ENCODE data around the gene POU2AF3.

Gene POU2AF3

DNA sequence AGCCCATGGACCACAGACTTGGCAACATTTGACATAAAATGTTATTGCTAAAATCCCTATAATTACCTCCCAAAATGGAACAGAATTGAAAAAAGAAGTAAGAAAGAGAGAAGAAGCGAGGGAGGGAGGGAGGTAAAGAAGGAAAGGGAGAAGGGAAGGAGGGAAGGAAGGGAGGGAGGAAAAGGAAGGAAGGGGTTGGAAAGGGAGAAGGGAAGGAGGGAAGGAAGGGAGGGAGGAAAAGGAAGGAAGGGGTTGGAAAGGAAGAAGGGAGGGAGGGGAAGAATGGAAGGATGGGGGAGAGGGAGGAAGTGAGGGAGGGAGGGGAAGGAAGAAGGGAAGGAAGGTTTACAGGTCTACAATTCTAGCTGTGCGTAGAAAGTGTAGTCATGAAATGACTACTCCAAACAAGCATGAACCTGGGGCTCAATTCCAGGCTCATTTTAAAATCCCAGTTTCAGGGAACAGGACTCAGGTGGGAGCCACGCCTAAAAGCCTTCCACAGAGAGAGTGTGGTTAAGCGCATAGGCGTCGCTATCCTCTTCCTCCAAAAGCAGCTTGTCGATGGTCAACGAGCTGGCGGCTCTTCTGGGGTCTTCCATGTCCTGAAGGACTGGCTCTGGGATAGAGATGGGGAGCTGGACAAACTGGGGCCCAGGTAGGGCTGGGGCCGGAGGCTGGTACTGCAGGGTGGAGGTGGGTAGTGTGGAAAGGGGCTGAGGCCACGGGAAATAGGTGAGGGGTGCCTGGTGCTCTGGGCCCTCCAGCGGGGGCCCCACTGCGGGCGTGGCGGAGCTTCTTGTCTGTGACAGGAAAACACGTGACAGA is 55.6 kb downstream of the POU2AF3 start:
- no peak for DNase-seq

DNA sequence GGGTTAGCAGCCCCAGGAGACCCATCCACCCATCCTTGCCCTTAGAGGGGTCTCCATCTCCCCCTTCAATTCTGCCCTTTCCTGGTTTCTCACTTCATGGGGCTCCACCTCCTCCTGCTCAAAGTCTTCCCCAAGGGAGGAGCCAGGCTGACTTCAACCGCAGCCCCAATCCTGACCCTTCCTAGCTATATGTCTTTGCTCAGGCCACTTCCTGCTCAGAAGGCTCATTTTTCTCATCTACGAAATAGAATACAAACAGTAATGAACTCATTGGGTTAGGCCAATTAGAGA is 56.2 kb downstream of the POU2AF3 start:
- DNase-seq: no peak

DNA sequence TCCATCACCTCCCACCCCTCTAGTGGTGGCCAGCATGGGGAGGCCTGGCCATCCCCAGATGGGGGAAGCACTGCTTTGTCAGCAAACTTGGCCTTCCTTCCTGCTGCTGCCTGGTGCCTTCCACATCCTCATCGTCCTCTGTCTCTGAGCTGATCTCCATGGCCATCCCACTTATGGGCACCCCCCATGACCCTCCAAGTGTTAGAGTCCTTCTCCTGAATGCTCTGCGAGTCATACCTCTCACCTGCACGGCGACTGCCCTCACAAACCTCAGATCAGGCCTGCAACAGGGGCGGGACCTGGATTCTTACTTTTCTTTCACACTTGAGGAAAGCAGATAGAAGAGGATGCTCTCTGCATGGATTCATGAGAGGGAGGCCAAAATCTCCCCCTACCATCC is 56.8 kb downstream of the POU2AF3 start:
- DNase-seq: no peak

DNA sequence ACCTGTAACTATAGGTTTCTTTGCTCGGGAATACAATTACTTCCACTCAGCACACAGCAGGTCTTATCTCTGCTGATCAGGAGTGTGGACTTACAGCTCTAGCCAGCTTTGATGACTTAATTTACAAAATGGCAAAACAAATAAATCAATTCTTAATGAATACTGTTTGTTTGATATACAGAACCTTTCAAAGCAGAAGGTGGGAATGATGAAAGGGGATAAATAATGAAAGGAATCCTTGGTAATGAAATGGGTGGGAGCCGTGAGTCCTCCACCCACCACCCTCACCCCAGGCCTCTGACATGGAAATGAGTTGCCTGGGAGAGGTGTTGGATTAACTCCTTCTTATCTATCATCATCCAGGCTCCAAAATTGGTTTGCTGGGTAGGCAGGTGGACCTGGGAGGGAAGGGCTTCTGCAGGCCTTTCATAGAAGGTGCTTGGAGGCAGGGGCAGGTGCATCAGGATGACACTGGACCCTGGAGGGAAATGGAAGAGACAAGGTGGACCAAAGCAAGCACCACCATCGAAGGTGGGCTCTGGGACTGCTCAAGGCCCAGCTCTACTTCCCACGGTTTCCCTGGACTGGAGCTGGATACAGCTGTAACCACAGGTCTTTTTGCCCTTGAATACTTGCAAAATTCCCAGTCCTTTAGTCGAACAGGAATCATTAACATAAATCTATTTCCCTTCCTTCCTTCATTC is 57.8 kb downstream of the POU2AF3 start:
- no peak for DNase-seq

DNA sequence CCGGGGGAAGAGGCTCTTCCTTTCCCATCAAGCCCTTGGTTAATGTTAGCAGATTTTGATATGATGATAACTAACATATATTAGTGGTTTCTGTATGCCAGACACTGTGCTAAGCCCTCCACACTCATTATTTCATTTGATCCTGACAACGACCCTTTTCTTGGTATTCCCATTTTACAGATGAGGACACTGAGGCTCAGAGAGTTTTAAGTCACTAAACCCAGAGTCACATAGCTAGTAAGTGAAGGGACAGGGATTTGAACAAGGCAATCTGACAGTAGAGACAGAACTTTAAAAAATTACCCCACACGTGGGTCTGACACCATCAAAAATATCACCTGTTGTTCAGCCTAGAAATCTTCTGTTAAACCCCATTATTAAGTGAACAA is 58.3 kb downstream of the POU2AF3 start:
- no peak for DNase-seq

GRCh38 chr11:111357150-111358037 is 59.0 kb downstream of the POU2AF3 start:
- DNase-seq: no peak
